ENCODE measurements around the gene RAB6B. TPM values are rescaled to one million over a fixed set of nuclear protein-coding genes. Genes with fewer than 3 reads are reported as not detected.

RAB6B gene
- polyA plus RNA-seq, 2 of the 4 experiments (the other 2 are of a cell fraction): 2.4 to 2.5 TPM

DNA sequence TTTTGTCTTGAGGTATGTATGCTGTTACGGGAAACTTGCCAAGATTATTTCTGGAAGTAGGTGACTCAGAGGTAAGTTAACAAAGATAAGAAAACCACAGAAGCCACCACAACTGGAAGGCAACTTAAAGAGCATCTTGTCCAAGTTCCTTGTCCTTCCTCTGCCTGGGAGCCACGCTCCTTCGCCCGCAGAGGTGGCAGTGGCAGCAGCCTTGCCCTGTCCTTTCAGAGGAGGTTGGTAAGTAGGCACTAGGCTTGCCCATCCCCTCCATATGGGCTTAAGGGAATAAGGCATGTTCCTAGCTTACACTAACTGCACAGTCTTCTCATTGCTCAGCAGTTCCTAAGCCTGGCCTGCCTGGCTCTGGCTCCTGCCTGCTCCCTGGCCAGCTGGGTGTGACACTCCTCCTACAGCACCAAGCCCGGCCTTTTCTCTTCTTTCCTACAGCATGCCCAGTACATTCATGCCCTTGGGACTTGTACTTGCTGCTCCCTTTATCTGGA is 48.0 kb upstream of the RAB6B start:
- POLR2A ChIA-PET: no interaction called here

DNA sequence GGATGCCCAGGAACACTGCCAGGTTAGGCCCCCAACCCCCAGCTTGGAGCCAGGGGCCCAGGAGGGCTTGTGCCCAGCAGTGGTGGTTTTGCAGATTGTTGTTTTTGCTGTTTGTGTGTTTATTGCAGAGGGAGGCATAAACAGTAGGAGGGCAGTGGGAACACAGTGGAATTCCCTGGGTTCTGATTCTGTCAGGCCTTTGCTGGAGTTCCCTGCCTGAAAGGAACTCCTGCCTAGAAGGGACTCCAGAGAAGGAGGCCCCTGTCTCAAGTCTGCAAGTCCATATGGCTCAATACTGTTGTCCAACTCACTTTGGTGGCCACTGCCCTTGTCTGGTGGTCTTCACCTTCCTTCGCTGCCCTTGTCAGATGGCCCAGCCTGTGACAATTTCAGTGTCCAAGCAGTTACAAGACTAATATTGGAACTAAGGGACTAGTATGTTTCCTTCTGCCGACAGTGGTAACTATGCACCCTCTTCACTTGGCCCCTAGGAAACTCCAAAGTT is 47.4 kb upstream of the RAB6B start:
- Histone ChIP-seq H3K27ac (no peak overlapping the region; a peak in 1 of 6 replicates), H3K4me1 (peaks cover 23% of the 10 kb centered on the region), H3K9me3 (no peaks in the 10 kb centered on the region), H3K4me3 (no peak overlapping the region), H3K4me2 (peak overlapping the region; percentile 54; the same call in 1 of the 3 replicates)
- POLR2A ChIA-PET: no interaction called here
- FAIRE-seq (no peak), ATAC-seq (peak in 1 of 2 experiments; percentile 26; a peak in 3 of 6 replicates), DNase-seq (ENCODE audit: low read depth in 1 of 2, low spot score in 1 of 2) (no peak)
- 80% methylated on average over 2 of the region's 2 CpGs for WGBS (ENCODE audit: missing lambda C conversion rate)
- CTCF ChIA-PET: interaction anchor here (1.1 to 1.5 kb wide), 2 partner anchors 13 to 269 kb away, joined by 3 to 7 read pairs; no protein-coding TSS in a partner anchor
- TF ChIP-seq, protein P1, sequence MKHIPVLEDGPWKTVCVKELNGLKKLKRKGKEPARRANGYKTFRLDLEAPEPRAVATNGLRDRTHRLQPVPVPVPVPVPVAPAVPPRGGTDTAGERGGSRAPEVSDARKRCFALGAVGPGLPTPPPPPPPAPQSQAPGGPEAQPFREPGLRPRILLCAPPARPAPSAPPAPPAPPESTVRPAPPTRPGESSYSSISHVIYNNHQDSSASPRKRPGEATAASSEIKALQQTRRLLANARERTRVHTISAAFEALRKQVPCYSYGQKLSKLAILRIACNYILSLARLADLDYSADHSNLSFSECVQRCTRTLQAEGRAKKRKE (CRISPR knock-in tag; IDR thresholded peaks at IDR 0.05; ENCODE audit: low read depth): no peak
- TF ChIP-seq, protein P2, sequence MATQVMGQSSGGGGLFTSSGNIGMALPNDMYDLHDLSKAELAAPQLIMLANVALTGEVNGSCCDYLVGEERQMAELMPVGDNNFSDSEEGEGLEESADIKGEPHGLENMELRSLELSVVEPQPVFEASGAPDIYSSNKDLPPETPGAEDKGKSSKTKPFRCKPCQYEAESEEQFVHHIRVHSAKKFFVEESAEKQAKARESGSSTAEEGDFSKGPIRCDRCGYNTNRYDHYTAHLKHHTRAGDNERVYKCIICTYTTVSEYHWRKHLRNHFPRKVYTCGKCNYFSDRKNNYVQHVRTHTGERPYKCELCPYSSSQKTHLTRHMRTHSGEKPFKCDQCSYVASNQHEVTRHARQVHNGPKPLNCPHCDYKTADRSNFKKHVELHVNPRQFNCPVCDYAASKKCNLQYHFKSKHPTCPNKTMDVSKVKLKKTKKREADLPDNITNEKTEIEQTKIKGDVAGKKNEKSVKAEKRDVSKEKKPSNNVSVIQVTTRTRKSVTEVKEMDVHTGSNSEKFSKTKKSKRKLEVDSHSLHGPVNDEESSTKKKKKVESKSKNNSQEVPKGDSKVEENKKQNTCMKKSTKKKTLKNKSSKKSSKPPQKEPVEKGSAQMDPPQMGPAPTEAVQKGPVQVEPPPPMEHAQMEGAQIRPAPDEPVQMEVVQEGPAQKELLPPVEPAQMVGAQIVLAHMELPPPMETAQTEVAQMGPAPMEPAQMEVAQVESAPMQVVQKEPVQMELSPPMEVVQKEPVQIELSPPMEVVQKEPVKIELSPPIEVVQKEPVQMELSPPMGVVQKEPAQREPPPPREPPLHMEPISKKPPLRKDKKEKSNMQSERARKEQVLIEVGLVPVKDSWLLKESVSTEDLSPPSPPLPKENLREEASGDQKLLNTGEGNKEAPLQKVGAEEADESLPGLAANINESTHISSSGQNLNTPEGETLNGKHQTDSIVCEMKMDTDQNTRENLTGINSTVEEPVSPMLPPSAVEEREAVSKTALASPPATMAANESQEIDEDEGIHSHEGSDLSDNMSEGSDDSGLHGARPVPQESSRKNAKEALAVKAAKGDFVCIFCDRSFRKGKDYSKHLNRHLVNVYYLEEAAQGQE (IDR thresholded peaks at IDR 0.05): no peak

More for the DNA sequence above, 48.0 kb upstream of the RAB6B start:
- Histone ChIP-seq H3K4me2 (peak overlapping the region; percentile 54), H3K27ac (peak overlapping the region in 1 of 2 experiments; percentile 44; a peak in 1 of 6 replicates), H3K4me1 (peaks cover 23% of the 10 kb centered on the region), H3K4me3 (no peak overlapping the region), H3K9me3 (no peaks in the 10 kb centered on the region)
- DNase-seq (ENCODE audit: low read depth in 1 of 2, low spot score in 1 of 2): peak; percentile 46 to 63
- no peak for FAIRE-seq
- CTCF ChIA-PET: no interaction called here
- 19% methylated on average over 5 of the region's 5 CpGs for WGBS (ENCODE audit: missing lambda C conversion rate)
- peak; percentile 80 to 87 for ATAC-seq
- TF ChIP-seq CHD4 (IDR thresholded peaks at IDR 0.05; ENCODE audit: borderline replicate concordance): no peak
- no peak for TF ChIP-seq RCOR1 (IDR thresholded peaks at IDR 0.05; ENCODE audit: low read depth, low read length)
- TF ChIP-seq TP53 (CRISPR knock-in tag; IDR thresholded peaks at IDR 0.05): no peak
- no peak for TF ChIP-seq EHMT2 (IDR thresholded peaks at IDR 0.05; ENCODE audit: low read depth)
- TF ChIP-seq, protein P2 (IDR thresholded peaks at IDR 0.05): no peak
- TF ChIP-seq, protein P3, sequence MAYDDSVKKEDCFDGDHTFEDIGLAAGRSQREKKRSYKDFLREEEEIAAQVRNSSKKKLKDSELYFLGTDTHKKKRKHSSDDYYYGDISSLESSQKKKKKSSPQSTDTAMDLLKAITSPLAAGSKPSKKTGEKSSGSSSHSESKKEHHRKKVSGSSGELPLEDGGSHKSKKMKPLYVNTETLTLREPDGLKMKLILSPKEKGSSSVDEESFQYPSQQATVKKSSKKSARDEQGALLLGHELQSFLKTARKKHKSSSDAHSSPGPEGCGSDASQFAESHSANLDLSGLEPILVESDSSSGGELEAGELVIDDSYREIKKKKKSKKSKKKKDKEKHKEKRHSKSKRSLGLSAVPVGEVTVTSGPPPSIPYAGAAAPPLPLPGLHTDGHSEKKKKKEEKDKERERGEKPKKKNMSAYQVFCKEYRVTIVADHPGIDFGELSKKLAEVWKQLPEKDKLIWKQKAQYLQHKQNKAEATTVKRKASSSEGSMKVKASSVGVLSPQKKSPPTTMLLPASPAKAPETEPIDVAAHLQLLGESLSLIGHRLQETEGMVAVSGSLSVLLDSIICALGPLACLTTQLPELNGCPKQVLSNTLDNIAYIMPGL (CRISPR knock-in tag; IDR thresholded peaks at IDR 0.05; ENCODE audit: borderline replicate concordance): no peak
- TF ChIP-seq, protein P4, sequence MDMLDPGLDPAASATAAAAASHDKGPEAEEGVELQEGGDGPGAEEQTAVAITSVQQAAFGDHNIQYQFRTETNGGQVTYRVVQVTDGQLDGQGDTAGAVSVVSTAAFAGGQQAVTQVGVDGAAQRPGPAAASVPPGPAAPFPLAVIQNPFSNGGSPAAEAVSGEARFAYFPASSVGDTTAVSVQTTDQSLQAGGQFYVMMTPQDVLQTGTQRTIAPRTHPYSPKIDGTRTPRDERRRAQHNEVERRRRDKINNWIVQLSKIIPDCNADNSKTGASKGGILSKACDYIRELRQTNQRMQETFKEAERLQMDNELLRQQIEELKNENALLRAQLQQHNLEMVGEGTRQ (IDR thresholded peaks at IDR 0.05): no peak
- TF ChIP-seq, protein P5, sequence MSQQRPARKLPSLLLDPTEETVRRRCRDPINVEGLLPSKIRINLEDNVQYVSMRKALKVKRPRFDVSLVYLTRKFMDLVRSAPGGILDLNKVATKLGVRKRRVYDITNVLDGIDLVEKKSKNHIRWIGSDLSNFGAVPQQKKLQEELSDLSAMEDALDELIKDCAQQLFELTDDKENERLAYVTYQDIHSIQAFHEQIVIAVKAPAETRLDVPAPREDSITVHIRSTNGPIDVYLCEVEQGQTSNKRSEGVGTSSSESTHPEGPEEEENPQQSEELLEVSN (IDR thresholded peaks at IDR 0.05; ENCODE audit: borderline replicate concordance, low read depth): no peak
- no peak for TF ChIP-seq HDAC2 (IDR thresholded peaks at IDR 0.05)
- TF ChIP-seq HOXB13 (CRISPR knock-in tag; IDR thresholded peaks at IDR 0.05; ENCODE audit: low read depth): no peak
- TF ChIP-seq NR3C1 (IDR thresholded peaks at IDR 0.05): no peak
- TF ChIP-seq MYC (IDR thresholded peaks at IDR 0.05; ENCODE audit: borderline replicate concordance, low read length): no peak
- TF ChIP-seq GATA3 (IDR thresholded peaks at IDR 0.05; ENCODE audit: borderline replicate concordance): peak; percentile 58; the same call in 1 of the 2 replicates
- no peak for TF ChIP-seq FOSL2 (IDR thresholded peaks at IDR 0.05)
- peak; percentile 48 for TF ChIP-seq FOSL2 (CRISPR knock-in tag; IDR thresholded peaks at IDR 0.05)
- peak; percentile 15 for TF ChIP-seq MAFK (IDR thresholded peaks at IDR 0.05; ENCODE audit: partially characterized antibody)
- TF ChIP-seq RAD21 (conservative IDR thresholded peaks at IDR 0.05 in 1 of 2, IDR thresholded peaks at IDR 0.05 in 1 of 2): no peak
- no peak for TF ChIP-seq NFE2L2 (conservative IDR thresholded peaks at IDR 0.05; ENCODE audit: low read length)
